GM18868 (cell line): ENCODE data around the gene CDCA4.

Experiments used
- ATAC-seq: cut with Tn5 transposase; IDR thresholded peaks from one replicate; pipeline ENCODE4 v1.9.1; 2021; ENCODE audit warnings: mild to moderate bottlenecking, moderate library complexity; ENCODE audit not compliant: unreplicated experiment

CDCA4 gene

DNA sequence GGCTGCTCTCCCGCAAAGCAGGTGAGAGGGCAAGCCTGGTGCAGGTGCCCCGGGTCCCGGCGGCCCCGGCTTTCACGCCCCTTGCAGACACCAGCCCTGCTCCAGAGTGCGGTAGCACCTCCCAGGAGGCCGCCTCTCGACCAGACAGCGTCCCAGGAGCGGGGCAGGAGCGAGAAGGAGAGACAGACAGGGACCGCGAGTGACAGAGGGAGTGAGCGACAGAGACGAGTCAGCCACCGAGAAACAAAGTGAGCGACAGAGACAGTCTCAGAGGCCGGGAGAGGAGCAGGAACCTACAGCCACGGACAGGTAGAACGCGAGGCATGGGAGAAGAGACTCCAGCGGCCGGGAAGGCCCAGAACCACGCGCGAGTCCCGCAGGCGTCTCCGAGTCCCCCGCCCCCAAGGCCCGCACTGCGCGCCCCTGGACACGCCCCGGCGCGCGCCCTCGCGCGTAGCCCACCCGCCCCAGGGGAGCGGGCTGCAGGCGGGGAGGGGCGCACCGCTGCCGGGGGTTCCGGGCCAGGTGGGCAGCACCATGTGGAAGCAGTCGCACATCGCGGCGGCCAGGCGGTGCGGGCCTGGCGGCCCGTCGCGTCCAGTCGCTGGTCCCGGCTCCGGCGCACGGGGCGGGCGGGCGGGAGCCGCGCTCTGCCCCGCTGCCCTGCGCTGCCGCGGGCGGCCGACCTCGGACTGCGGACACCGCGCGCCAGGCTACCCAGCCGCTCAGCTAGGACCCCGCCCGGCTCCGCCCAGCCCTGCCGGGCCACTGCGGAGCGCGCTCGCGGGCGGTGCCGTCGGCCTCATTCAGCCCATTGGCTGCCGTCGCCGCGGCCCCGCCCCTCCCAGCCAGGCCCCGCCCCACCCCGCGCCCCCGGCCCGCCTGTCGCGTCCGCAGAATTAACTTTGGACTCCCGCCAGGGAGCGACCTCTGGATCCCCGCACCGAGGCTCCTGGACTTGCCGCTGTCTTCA is 42.9 kb downstream of the CDCA4 start, which contains the start of gene AHNAK2:
TSS of gene AHNAK2 (minus strand) at position 694 of the 973 bp plus-strand sequence. CDS start at position 557, 137 bp downstream.
- no peak for ATAC-seq

DNA sequence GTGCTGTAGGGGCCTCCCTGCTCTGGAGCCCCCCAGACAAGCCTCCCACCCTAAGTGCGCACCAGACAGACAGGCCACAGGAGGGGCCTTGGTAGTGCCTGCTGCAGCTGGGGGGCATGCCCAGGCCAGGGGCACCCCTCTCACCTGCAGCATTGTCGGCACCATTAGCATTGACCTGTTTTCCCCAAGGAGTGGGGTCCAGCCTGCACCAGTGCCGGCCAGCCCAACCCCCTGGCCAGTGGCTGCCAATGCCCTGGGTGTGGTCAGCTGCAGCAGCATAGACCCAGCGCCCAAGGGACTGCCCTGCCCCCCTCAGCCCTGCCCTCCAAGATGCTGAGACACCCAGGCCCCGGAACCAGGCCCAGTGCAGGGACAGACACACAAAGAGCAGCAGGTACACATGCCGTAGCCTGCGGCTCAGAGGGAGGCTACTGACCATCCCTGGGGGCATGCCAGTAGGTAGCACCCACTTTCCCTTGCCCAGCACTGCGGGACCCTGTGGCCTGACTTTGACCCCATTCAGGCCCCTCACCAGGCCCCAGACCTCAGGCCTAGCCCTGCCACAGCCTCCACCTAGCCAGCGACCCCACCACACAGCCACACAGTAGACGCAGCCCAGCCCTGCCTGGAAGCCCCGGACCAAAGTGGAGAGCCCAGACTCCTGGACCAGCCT is 43.7 kb downstream of the CDCA4 start:
- ATAC-seq: no peak

- peak; percentile 66 for ATAC-seq
These were observed 44.5 kb downstream of the CDCA4 start for GRCh38 chr14:104976198-104977007.

DNA sequence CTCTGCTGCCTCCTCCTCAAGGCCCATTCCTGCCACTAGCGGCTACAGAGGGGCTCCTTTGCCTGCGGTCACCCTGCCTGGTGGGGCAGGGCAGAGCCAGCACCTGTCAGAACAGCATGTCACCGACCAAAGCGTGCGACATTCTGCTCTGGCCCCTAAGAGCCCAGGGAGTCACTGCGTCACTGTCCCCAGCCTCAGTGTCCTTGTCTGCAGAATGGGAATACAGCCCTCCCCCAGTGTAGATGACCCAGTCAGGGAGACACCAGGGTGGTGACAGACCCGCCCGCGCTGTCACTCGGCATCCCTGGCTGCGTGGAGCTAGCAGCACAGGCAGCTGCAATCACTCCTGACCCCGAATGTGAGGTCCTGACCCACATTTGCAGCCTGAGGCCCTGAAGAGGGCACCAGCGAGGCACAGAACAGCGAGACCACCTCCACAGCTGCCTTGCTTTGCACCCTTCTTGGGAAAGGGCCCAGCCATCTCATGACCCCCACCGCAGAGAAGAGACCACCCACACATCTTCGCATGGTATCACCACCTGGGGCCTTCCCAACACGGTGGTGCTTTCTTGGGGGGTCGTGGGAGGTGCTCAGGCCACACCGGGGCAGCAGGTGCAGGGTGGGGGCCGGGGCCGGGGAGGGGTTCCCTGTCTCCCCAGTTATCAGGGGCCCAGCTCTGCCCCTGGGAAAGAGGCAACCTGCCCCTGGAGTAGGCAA is 45.2 kb downstream of the CDCA4 start:
- ATAC-seq: no peak

GRCh38 chr14:104974665-104975390 is 46.1 kb downstream of the CDCA4 start:
- ATAC-seq: no peak

DNA sequence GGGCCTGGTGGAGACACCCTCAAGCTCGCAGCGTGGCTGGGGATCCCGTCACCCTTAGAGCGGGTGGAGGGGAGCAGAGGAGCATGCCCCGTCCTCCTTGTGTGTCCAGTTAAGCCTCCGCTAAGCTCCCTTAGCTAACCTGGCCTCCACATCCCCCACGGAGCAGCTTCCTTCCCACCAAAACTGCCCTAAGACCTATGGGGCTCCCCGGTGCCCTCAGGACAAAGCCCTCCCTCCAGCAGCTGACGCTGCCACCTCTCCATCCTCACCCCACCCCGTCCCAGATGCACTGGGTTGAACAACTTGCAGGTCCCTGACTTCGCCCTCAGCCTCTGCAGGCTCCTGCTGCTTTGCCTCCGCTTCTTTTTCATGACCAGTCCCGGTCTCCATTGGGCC is 46.7 kb downstream of the CDCA4 start:
- ATAC-seq: no peak

- ATAC-seq: no peak
These were observed 47.3 kb downstream of the CDCA4 start for GRCh38 chr14:104973385-104974145.

GRCh38 chr14:104973135-104973384 is 47.8 kb downstream of the CDCA4 start:
- ATAC-seq: no peak

DNA sequence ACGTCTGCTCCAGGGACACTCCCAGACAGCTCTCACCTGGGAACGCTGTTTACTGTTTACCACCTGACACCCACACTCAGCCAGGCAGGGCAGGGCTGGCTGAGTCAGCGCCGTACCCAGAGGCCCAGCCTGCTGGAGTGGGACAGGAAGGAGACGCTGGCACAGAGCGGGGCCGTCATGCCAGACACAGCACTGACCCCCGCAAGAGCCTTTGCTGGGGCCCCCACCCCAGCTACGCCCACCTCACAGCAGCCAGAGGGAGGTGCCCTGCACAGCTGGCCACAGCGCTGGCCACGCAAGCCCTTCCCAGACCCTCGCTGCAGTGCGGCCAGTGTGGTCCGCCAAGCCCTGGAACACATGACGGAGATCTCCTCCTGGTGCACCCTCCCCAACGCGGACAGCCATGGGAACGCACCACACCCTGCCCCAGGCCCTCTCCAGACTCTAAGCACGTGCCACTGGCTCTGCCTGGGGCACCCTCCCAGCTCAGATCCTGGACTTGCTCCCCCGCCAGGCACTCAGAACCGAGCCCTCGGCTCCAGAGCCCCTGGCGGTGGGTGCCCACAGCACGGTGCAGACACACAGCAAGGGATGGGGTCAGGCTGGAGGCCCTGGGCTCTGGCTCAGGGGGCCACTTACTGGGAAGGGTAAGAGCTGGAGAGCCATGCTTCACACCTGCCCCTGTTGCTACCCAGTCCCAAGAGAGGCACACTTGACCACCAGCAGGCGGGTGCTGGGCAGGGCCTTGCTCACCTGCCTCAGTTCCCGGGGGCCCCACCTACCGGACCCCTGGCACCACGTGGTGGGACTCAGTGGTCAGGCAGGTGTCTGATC is 48.4 kb downstream of the CDCA4 start:
- ATAC-seq: no peak

DNA sequence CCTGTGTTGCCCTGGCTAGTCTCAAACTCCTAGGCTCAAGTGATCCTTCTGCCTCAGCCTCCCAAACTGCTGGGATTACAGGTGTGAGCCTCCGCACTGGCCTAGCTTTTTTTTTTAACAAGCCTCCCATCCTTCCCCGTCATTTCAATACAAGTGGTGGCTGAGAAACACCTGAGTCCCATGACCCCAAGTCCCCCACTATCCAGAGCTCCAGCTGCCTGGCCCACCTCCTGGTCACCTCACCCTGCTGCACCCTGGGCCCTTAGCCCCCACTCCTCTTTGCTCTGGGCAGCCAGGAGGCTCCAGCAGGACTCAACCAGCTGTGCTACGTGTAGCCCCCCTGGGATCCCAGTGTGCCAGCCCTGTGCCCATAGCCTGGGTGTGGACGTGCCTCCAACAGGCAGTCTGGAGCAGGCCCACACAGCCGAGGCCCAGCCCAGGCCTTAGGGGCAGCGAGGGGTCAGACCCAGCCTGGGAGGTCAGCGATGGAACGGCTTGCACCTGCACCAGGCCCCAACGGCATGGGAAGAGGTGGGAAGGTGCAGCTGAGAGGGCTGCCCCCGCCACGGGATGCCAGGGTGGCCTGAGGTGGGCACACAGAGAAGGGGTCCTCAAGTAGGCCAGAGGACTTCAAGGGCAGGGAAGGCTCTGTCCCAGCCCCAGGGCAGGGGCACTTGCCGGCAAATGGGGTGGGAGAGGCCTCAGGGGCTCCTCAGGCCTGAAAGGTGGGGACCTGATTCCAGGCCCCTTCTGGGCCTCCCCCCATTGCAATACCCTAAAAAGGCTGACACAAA is 49.2 kb downstream of the CDCA4 start:
- ATAC-seq: no peak

DNA sequence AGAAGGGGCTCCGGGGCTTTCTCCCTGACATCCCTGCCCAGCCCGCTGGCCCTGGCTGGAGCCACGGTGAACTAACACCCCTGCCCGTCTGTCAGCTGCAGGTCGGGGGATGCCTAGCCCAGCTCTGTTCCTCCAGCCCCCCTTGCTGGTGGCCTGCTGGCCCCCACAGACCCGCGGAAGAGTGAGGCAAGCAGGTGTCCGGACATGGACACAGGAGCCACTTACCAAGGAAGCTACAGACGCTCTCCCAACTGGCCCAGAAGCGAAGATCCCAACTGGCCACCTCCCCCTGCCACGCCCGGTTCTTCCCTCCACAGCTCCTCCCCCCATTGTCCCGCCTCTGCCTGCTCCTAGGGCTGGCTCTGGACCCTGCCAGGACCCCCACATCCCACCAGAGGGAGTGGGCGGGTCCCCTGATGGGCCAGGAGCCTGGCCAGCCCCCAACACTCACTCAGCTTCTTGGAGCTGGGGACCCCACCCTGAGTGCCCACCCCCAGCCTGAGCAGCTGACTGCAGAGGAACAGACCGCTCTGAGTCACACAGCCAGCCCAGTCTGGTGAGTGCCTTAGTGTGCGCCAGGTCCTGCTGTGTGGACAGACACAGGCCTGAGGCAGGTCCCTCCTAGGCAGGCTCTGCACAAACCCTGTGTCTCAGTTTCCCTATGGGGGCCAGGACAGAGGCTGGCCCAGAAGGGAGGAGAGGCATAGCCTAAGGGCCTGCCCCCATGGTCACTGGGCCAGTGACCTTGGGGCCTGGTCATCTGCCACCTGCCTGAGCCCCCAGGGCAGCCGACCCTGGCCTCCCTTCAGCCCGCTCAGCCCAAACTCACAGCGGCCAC is 50.4 kb downstream of the CDCA4 start:
- ATAC-seq: no peak

DNA sequence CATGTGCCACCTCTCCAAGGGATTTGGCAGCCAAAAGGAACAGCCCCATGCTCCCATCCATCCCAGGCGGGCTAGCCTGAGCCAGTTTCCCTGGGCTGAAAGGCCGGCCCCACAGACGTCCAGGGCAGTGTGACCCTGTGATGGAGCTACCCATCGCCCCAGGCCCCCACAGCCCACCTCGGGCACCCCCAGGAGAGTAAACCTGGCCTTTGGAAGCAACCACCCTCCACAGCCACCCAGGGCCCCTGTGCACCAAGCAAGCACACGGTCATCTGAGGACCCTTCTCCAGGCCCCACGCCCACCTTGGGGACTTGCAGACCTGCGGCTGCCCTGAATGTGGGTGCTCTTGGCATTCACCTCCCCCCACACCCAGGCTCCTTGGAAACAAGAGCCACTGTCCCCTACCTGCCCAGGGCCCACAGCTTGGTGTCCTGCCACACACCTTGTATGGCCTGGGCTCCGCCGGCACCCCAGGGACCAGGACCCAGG is 51.1 kb downstream of the CDCA4 start:
- ATAC-seq: no peak

DNA sequence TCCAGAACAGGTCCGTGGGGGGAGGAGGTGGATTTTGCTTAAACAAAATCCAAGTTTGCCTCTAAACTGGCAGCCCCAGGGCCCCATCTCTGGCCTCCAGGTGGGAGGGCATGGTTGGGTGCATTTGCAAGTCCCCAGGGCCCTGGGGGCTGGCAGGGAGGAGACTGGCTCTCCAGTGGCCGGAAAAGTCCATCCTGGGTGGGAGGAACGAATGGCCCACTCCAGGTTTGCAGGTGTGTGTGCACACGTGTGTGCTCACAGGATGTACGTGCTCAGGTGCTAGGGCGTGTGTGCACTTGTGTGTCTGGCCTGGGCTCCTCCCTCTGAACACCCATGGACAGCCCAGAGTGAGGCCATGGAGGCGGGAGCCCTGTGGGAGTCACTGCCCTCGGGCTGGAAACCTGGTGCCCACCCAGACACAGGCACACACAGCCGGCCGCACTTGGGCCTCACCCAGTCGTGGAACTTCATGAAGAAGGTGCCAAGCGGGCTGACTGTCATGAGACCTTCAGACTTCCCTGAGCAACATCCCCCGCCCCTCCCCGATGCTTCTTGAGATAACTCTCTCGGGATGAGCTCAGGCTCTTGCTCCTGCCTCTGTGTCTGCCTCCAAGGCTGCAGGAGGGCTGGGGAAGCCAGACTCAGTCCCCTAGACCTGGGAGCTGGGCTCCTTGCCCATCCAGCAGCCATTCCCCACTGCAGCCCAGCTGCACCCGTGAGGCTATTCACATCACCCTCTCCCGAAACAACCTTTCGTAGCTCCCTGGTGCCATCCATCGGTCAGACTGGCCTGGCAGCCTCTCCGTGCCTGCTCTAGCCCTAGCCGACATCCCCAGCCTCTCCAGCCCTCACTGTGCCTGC is 52.1 kb downstream of the CDCA4 start:
- ATAC-seq: no peak

DNA sequence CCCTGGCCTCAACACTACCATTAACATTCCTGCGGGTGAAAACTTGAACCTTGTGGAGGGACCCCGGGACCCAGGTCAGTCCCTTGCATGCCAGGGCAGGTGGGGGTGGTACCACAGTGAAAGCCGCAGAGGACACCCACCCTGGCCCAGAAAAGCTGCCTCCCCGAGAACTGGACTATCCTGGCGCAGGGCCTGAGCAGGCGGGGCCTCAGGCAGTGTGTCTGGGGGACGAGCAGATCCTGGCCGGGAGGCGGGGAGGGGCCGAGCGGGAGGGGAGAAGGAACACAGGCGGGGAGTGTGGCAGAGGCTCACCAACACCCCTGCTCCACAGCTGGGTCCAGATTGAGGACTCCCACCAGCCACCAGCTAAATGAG is 52.7 kb downstream of the CDCA4 start:
- no peak for ATAC-seq

- no peak for ATAC-seq
These were observed 53.3 kb downstream of the CDCA4 start for GRCh38 chr14:104967386-104968152.
